Lung (tissue), 12 donors: Measurements from ENCODE around the gene ERMARD. TPM values are rescaled to one million over a fixed set of nuclear protein-coding genes. Genes with fewer than 3 reads are reported as not detected.

Experiments used
- ATAC-seq: fragments of 200-7000 bp; cut with Tn5 transposase; one replicate; pipeline ENCODE4 v1.9.1; 2020; ENCODE audit warnings: moderate number of reproducible peaks; ENCODE audit not compliant: insufficient read depth, low FRiP score
- DNase-seq, 3 donors: peaks; one replicate each; pipeline ENCODE4 v3.0.0-alpha.2; 2013 to 2017
- H3K27ac ChIP-seq, 2 donors: one replicate each; pipeline ENCODE4 v1.5.1; 2013; ENCODE audit warnings: mild to moderate bottlenecking in 2 of 2, moderate library complexity in 2 of 2, control low read depth in 1 of 2, inconsistent platforms in 1 of 2, low read depth in 1 of 2, low read length in 1 of 2
- H3K27me3 ChIP-seq, 3 donors: one replicate each; pipeline ENCODE4 v1.5.1; 2013; ENCODE audit warnings: low read length in 2 of 3; ENCODE audit not compliant: control insufficient read depth in 3 of 3, insufficient read depth in 3 of 3
- H3K36me3 ChIP-seq, 4 donors: one replicate each; pipeline ENCODE4 v1.5.1; 2013; ENCODE audit warnings: low read length in 4 of 4, mild to moderate bottlenecking in 1 of 4, moderate library complexity in 1 of 4; ENCODE audit not compliant: control insufficient read depth in 4 of 4, insufficient read depth in 4 of 4
- H3K4me1 ChIP-seq, 5 donors: one replicate each; pipeline ENCODE4 v1.5.1; 2013; ENCODE audit warnings: low read length in 5 of 5, mild to moderate bottlenecking in 2 of 5, moderate library complexity in 1 of 5; ENCODE audit not compliant: control insufficient read depth in 5 of 5, insufficient read depth in 5 of 5
- H3K4me3 ChIP-seq: one replicate; pipeline ENCODE4 v1.5.1; 2013; ENCODE audit warnings: mild to moderate bottlenecking, control low read depth, moderate library complexity
- H3K9ac ChIP-seq, 2 donors: one replicate each; pipeline ENCODE4 v1.5.1; 2013; ENCODE audit warnings: low read length in 2 of 2, control low read depth in 1 of 2; ENCODE audit not compliant: insufficient read depth in 1 of 2
- H3K9me3 ChIP-seq, 4 donors: one replicate each; pipeline ENCODE4 v1.5.1; 2013; ENCODE audit warnings: low read length in 3 of 4, mild to moderate bottlenecking in 1 of 4, moderate library complexity in 1 of 4; ENCODE audit not compliant: control insufficient read depth in 4 of 4, insufficient read depth in 3 of 4
- CTCF ChIP-seq: IDR thresholded peaks from 2 replicates; pipeline ENCODE4 v1.5.1; 2012; ENCODE audit warnings: mild to moderate bottlenecking; ENCODE audit errors: control extremely low read depth, extremely low read depth
- WGBS, 2 donors: extraction: QIAGEN DNeasy Blood & Tissue Kit; methylation state at CpG; one replicate each; pipeline ENCODE4 v1.1.7; 2013; 5-methylcytosine and 5-hydroxymethylcytosine counted together
- polyA plus RNA-seq, 2 donors: library from polyadenylated mRNA; stranded (reverse); fragments of 200-250 nt; gene quantifications; one replicate each; pipeline ENCODE4 v1.2.1, GENCODE V29; 2013
- total RNA-seq, 2 donors: library from RNA; depleted of rRNA in 1 of 2; stranded (reverse); fragments of >200 nt in 1 of 2; gene quantifications; one replicate each; pipeline ENCODE4 v1.2.1, GENCODE V29; 2014 to 2021
- donor health status: control.
- donor health status: control.
- donor health status: Bipolar disorder and iron deficiency.
- donor health status: healthy.
- donor health status: DM: yes; HTN: yes; CAD: no.

The ERMARD gene
- total and polyA plus RNA-seq, 4 donors = 18.7 to 55.3 (median 32.9) TPM

GRCh38 chr6:169726963-169727362, 24.5 kb upstream of the ERMARD start:
- Histone ChIP-seq H3K36me3 (no peaks in the 10 kb centered on the region), H3K27ac (no peak overlapping the region), H3K9me3 (no peaks in the 10 kb centered on the region), H3K4me3 (no peak overlapping the region), H3K27me3 (no peaks in the 10 kb centered on the region), H3K9ac (no peak overlapping the region), H3K4me1 (peaks cover 0 to 20% (median 5%) of the 10 kb centered on the region in 5 donors)
- no peak for DNase-seq
- ATAC-seq = no peak
- TF ChIP-seq CTCF = no peak

- ATAC-seq (no peak), DNase-seq (no peak)
- TF ChIP-seq CTCF = no peak
- no peak overlapping the region for H3K4me3 ChIP-seq
- H3K9me3 ChIP-seq = no peaks in the 10 kb centered on the region
- H3K27me3 ChIP-seq = no peaks in the 10 kb centered on the region
- H3K36me3 ChIP-seq = no peaks in the 10 kb centered on the region
- H3K4me1 ChIP-seq = peaks cover 0 to 7% (median 0%) of the 10 kb centered on the region in 5 donors
- no peak overlapping the region for H3K27ac ChIP-seq
- H3K9ac ChIP-seq = no peak overlapping the region
Observed at GRCh38 chr6:169729961-169730360, 21.5 kb upstream of the ERMARD start.

- Histone ChIP-seq H3K27me3 (no peaks in the 10 kb centered on the region), H3K27ac (no peak overlapping the region), H3K4me1 (no peaks in the 10 kb centered on the region), H3K9me3 (no peaks in the 10 kb centered on the region), H3K36me3 (no peaks in the 10 kb centered on the region), H3K4me3 (no peak overlapping the region), H3K9ac (no peak overlapping the region)
- 71 to 80% methylated on average over 9 of the region's 9 CpGs for WGBS, 2 donors
- DNase-seq = peak in 2 of 3 donors; percentile 33 to 54
- ATAC-seq = no peak
- TF ChIP-seq CTCF = no peak
Observed at GRCh38 chr6:169738204-169738975, 13.0 kb upstream of the ERMARD start.
